GM12872 (cell line): ENCODE measurements around the gene GAL3ST2.

ENCODE experiments used
- CTCF ChIP-seq: IDR thresholded peaks from 3 replicates; pipeline ENCODE4 v1.5.1; 2011; ENCODE audit warnings: low read depth, mild to moderate bottlenecking, low read length, moderate library complexity; ENCODE audit not compliant: insufficient read depth

GAL3ST2 gene

GRCh38 chr2:241818229-241818942, 41.8 kb downstream of the GAL3ST2 start:
- TF ChIP-seq CTCF = no peak

- no peak for TF ChIP-seq CTCF
Observed at GRCh38 chr2:241818943-241819270, 42.3 kb downstream of the GAL3ST2 start.

GRCh38 chr2:241820625-241821384, 44.2 kb downstream of the GAL3ST2 start:
- no peak for TF ChIP-seq CTCF

- TF ChIP-seq CTCF = no peak
Observed at GRCh38 chr2:241821460-241822263, 45.0 kb downstream of the GAL3ST2 start.

- no peak for TF ChIP-seq CTCF
Observed at GRCh38 chr2:241822264-241822623, 45.6 kb downstream of the GAL3ST2 start.

- TF ChIP-seq CTCF = no peak
Observed at GRCh38 chr2:241827394-241827793, 50.8 kb downstream of the GAL3ST2 start.

GRCh38 chr2:241833101-241833663, 56.6 kb downstream of the GAL3ST2 start:
- no peak for TF ChIP-seq CTCF
